Stimulated activated CD4-positive, alpha-beta T cell treated with anti-CD3 and anti-CD28 coated beads, Interleukin-1b, Interleukin-23, amount 100 ng/mL, for 48 hours (primary cell): ENCODE measurements around the gene ATG2B.

ENCODE experiments used
- DNase-seq: peaks from one replicate; pipeline ENCODE4 v3.0.0-alpha.2; 2020

Gene ATG2B

DNA sequence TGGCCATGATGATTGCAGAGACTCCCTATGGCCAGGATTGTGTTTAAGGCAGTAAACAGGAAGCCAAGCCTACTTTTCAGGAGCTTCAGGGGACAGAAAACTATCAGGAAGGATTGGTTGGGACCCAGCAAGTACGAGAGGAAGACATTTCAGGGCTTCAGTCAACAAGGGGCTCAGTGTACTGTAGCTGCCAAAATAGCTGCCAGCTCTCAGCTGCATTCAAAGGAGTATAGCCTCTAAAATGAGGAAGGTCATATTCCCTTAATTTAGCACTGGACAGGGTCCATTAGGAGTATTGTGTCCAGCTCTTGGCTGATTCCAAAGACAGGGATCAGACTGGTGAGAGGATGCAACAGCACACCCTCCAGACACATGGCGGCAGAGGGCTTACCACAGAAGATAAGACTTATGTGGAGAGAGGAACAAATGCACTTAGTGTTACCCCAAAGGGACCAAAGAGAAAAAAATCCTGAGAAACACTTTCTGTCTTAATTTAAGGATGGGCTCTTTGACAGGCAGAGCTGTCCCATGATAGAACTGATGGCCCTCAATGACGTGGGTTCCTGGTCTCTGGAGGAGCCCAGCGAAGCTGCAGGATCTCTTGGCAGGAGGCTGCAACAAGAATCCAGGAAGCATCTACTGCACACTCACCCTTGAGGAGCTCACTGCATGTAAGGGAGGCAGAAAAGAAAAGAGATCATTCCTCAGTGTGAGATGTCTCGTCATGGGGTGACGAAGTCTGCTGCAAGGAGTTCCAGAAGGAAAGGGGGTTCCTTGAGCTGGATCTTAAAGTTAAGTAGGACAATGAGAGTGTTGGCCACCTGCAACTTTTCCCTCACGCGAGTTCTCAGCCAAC is 92.3 kb downstream of the ATG2B start:
- DNase-seq, result no peak

GRCh38 chr14:96269359-96269710 is 93.8 kb downstream of the ATG2B start:
- DNase-seq, result no peak

- DNase-seq, result no peak
Measured at GRCh38 chr14:96268431-96269358, 94.4 kb downstream of the ATG2B start.

DNA sequence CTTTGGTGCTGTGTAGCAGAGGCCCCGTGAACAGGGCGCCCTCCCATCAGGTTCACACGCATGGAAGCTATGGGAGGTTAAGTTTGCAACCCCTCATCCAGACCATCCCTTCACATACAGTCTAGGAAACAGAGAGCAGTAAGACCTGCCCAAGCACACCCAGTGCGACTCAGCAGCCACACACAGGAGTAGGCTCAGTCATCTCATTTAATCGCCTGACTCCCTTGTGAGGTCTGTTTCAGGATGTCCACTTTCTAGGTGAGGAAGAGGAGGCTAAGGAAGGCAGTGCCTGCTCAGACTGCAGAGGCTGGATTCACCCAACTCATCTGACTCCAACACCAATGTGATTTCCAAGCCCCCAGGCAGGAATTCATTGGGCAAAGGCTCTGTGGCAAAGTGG is 95.2 kb downstream of the ATG2B start:
- no peak for DNase-seq

GRCh38 chr14:96267336-96267735 is 95.8 kb downstream of the ATG2B start:
- DNase-seq, result no peak

DNA sequence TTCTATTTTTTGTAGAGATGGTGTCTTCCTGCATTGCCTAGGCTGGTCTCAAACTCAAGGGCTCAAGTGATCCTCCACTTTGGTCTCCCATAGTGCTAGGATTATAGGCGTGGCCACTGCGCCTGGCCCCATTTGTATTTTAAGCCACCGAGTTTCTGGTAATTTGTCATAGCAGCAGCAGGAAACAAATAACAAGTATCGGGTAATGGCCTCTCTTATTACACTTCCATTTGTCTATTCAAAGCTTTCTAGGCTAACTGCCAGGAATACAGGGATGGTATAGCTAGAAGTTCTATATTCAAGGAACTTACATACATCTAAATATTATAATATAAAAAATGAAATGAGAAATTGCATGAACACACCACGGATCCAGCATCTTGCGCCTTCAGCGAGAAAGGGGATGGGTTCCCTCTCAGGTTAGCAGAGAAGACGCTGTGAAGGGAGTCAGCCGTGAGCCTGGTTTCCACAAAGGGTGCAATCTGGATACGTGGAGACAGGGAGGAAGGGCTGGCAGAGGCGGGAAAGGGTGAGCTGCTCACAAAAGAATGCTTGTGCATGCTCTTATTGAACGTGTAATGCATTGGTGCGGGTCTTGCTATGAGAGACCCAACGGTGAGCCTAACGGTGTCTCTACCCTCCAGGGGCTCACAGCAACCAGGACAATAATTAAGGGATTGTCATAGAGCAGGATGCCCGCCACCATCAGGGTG is 97.6 kb downstream of the ATG2B start:
- no peak for DNase-seq

GRCh38 chr14:96264853-96265252 is 98.3 kb downstream of the ATG2B start:
- no peak for DNase-seq

- no peak for DNase-seq
Measured at GRCh38 chr14:96264200-96264553, 99.0 kb downstream of the ATG2B start.

DNA sequence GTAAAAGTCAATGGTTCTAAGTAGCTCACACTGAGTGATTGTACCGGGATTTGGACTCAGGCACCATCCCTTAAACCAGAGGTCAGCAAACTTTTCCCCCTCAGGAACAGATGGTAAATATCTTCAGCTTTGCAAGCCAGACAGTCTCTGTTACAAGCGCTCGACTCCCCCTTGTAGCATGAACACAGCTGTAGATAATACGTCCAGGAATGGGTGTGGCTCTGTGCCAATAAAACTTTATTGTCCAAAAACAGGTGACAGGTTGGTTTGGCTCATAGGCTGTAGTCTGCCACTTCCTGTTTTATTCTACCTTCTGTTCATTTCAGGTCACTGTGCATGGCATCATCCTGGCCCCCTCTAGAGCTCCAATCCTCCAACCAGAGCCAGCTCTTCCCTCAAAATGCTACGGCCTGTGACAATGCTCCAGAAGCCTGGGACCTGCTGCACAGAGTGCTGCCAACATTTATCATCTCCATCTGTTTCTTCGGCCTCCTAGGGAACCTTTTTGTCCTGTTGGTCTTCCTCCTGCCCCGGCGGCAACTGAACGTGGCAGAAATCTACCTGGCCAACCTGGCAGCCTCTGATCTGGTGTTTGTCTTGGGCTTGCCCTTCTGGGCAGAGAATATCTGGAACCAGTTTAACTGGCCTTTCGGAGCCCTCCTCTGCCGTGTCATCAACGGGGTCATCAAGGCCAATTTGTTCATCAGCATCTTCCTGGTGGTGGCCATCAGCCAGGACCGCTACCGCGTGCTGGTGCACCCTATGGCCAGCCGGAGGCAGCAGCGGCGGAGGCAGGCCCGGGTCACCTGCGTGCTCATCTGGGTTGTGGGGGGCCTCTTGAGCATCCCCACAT is 99.6 kb downstream of the ATG2B start:
- DNase-seq, result no peak

- DNase-seq, result no peak
Measured at GRCh38 chr14:96261772-96262655, 101.1 kb downstream of the ATG2B start.

- DNase-seq, result no peak
Measured at GRCh38 chr14:96261053-96261452, 102.1 kb downstream of the ATG2B start.

- no peak for DNase-seq
Measured at GRCh38 chr14:96260341-96260821, 102.8 kb downstream of the ATG2B start.

DNA sequence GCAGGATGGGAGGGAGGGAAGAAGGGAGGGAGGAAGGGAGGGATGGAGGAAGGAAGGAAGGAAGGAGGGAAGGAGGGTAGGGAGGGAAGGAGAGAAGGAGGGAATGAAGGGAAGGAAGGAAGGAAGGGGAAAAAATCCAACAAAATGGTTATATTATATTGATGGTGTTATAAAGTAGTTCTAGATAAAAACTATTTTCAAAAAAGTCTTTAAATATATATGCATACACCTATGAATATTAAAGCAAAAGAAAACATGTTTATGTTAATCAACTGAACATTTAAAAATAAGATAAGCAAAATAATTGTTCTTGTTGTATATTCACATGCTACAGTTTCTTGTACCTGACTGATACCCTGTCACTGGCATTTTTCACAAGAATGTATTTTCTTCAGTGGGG is 105.2 kb downstream of the ATG2B start:
- no peak for DNase-seq

DNA sequence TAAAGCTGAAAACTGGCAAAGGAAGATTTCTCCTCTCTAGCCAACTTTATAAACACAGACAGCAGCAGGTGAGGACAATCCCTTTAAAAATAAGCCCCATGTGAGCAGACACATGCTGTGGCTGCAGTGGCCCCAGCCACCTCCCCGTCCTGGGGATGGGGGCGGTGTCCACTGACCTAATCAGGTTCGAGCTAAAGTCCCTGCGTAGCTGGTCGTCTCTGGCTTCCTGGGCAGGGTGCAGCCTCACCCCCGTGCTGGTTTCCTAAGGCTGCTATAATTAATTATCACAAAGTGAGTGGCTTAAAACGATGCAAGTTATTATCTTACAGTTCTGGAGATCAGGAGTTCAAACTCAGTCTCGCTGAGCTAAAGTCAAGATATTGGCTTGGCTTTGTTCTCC is 106.1 kb downstream of the ATG2B start:
- DNase-seq, result no peak

DNA sequence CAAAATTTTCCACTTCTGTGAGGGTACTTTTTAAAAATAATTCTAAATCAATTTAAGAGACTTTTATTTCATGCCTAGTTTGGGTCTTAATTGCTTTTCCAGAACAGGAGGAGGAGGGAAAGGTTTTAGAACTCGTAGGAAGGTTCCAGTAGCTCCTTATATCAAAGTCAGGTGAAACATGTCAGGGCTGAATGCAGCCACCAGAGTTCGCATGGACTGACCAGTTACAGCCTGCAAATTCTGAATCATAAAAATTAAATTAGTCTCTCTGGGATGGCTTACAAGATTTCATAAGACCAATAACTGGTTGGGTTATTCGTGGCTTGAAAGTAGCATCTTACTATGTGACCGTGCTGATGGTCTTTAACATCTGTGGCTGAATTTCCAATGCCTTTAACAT is 106.7 kb downstream of the ATG2B start:
- no peak for DNase-seq

GRCh38 chr14:96255501-96256366 is 107.4 kb downstream of the ATG2B start, which contains the start of gene BDKRB1:
TSS of gene BDKRB1 (plus strand) at chr14:96256210. CDS start at chr14:96263683, 7,473 bp downstream.
- DNase-seq, result no peak

DNA sequence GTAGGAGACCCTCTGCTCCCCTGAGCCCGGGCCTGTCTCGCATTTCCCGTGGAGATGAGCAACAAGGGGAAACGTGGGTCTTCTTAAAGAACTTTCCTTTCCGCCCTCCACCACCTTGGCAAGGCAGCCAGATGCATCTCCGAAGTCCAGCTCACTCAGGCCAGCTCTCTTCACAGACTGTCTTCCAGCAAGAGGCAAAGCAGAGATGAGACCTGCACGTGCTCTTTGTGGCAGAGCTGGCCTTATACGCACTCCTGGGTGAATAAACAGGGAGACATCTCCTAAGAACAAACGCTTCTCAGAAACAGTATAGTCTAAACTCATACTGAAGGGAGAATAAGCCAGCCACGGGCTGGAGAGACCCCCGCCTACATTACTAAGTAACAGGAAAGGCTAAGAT is 108.5 kb downstream of the ATG2B start:
- no peak for DNase-seq

DNA sequence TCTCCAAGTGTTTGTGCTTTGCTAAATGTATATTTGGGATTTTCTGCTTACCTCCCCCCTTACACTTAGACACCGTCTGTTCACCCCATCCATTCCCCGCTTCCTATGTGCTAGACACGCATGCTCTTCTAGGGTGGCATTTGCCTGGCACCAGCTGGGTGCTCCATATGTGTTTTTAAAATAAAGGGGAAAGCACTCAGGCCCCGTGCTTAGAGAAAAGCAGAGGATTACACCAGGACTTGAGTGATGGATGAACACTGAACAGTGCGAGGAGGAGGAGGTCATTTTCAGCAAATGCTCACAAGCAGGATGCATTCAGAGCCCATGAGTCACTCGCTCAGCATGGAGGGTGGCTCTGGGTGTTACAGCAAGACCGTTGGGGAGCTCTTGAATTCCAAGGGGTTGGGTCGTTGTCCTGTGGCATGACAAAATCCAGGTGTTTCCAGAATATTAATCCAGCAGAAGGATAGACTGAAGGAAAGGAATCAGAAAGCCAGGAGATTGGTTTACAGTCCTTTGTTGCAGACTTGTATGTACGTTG is 110.1 kb downstream of the ATG2B start:
- DNase-seq, result no peak

- no peak for DNase-seq
Measured at GRCh38 chr14:96252323-96252998, 110.7 kb downstream of the ATG2B start.
